Hepatocyte (in vitro differentiated cells): ENCODE data around the gene MIS18A. TPM values are rescaled to one million over a fixed set of nuclear protein-coding genes. Genes with fewer than 3 reads are reported as not detected.

Experiments
- DNase-seq: peaks from one replicate; pipeline ENCODE4 v3.0.0-alpha.2; 2016; ENCODE audit warnings: low spot score
- H2AFZ ChIP-seq: fragments of 200-600 bp; sonication (generic); 2 replicates; pipeline ENCODE4 v1.6.0; 2016; ENCODE audit warnings: antibody characterized with exemption, mild to moderate bottlenecking
- H3K27ac ChIP-seq: fragments of 200-600 bp; sonication (generic); 2 replicates; pipeline ENCODE4 v1.5.1; 2016; ENCODE audit warnings: mild to moderate bottlenecking
- H3K27me3 ChIP-seq: fragments of 200-600 bp; sonication (generic); 2 replicates; pipeline ENCODE4 v1.6.1; 2016
- H3K36me3 ChIP-seq: fragments of 200-600 bp; sonication (generic); replicated peaks from 2 replicates; pipeline ENCODE4 v1.5.1; 2016; ENCODE audit warnings: low read depth; ENCODE audit not compliant: insufficient read depth
- H3K4me1 ChIP-seq: fragments of 200-600 bp; sonication (generic); 2 replicates; pipeline ENCODE4 v1.5.1; 2016; ENCODE audit warnings: mild to moderate bottlenecking, moderate library complexity; ENCODE audit not compliant: insufficient read depth
- H3K4me2 ChIP-seq: fragments of 200-600 bp; sonication (generic); 2 replicates; pipeline ENCODE4 v1.6.0; 2016
- H3K4me3 ChIP-seq: fragments of 200-600 bp; sonication (generic); 2 replicates; pipeline ENCODE4 v1.5.1; 2016; ENCODE audit warnings: mild to moderate bottlenecking
- H3K79me2 ChIP-seq: fragments of 200-600 bp; sonication (generic); 2 replicates; pipeline ENCODE4 v1.6.0; 2017; ENCODE audit warnings: mild to moderate bottlenecking
- H3K9me2 ChIP-seq: fragments of 200-600 bp; sonication (generic); replicated peaks from 2 replicates; pipeline ENCODE4 v1.6.0; 2017; ENCODE audit warnings: mild to moderate bottlenecking; ENCODE audit not compliant: insufficient read depth
- H3K9me3 ChIP-seq: fragments of 200-600 bp; sonication (generic); 2 replicates; pipeline ENCODE4 v1.5.1; 2016; ENCODE audit warnings: low read depth, mild to moderate bottlenecking
- H4K20me1 ChIP-seq: fragments of 200-600 bp; sonication (generic); 2 replicates; pipeline ENCODE4 v1.6.0; 2016; ENCODE audit warnings: mild to moderate bottlenecking; ENCODE audit not compliant: insufficient read depth, poor library complexity, severe bottlenecking
- CTCF ChIP-seq: fragments of 200-600 bp; sonication (generic); IDR thresholded peaks from 2 replicates; pipeline ENCODE4 v1.5.1; 2016; ENCODE audit warnings: antibody characterized with exemption, mild to moderate bottlenecking; ENCODE audit not compliant: poor library complexity
- EZH2 ChIP-seq: fragments of 200-600 bp; sonication (generic); IDR thresholded peaks from 2 replicates; pipeline ENCODE4 v1.6.1; 2016; ENCODE audit warnings: antibody characterized with exemption, mild to moderate bottlenecking, borderline replicate concordance
- EZH2phosphoT487 ChIP-seq: fragments of 200-600 bp; sonication (generic); IDR thresholded peaks from one replicate; pipeline ENCODE4 v1.6.1; 2018; ENCODE audit warnings: antibody characterized with exemption, mild to moderate bottlenecking, low read depth, moderate library complexity; ENCODE audit not compliant: unreplicated experiment, severe bottlenecking
- WGBS: methylation state at CpG from one replicate; pipeline ENCODE4 v1.1.6; 2016; ENCODE audit warnings: low lambda C conversion rate; ENCODE audit errors: missing lambda C conversion rate; 5-methylcytosine and 5-hydroxymethylcytosine counted together
- polyA plus RNA-seq: library from polyadenylated mRNA; unstranded; fragments of >200 nt; fragmentation: Nextera tagmentation; extraction: Ambion mirVana; gene quantifications from 2 replicates; pipeline ENCODE4 v1.2.1, GENCODE V29; 2016
- total RNA-seq: library from RNA; depleted of rRNA; stranded (reverse); fragments of >200 nt; gene quantifications from 2 replicates; pipeline ENCODE4 v1.2.3, GENCODE V29; 2014

Gene MIS18A
- total and polyA plus RNA-seq, 2 experiments from 2014 or later: 9.4 to 11.2 TPM

GRCh38 chr21:32302560-32302959 is 23.7 kb upstream of the MIS18A start:
- DNase-seq: no peak
- Histone ChIP-seq H3K9me3 (no peaks in the 10 kb centered on the region), H3K36me3 (no peaks in the 10 kb centered on the region), H3K4me3 (no peak overlapping the region), H3K9me2 (no peaks in the 10 kb centered on the region), H3K27ac (no peak overlapping the region), H3K4me2 (no peak overlapping the region), H3K4me1 (no peaks in the 10 kb centered on the region), H3K27me3 (no peaks in the 10 kb centered on the region), H2AFZ (no peak overlapping the region), H4K20me1 (no peaks in the 10 kb centered on the region), H3K79me2 (no peaks in the 10 kb centered on the region)
- 95% methylated on average over 6 of the region's 6 CpGs for WGBS
- TF ChIP-seq EZH2 (no peak), EZH2phosphoT487 (no peak), CTCF (no peak)

GRCh38 chr21:32301596-32301995 is 22.7 kb upstream of the MIS18A start:
- Histone ChIP-seq H3K27me3 (no peaks in the 10 kb centered on the region), H2AFZ (no peak overlapping the region), H3K4me3 (no peak overlapping the region), H3K36me3 (no peaks in the 10 kb centered on the region), H3K4me1 (no peaks in the 10 kb centered on the region), H3K4me2 (no peak overlapping the region), H3K79me2 (no peaks in the 10 kb centered on the region), H3K9me3 (no peaks in the 10 kb centered on the region), H3K9me2 (no peaks in the 10 kb centered on the region), H3K27ac (no peak overlapping the region), H4K20me1 (no peaks in the 10 kb centered on the region)
- DNase-seq: no peak
- WGBS: 90% methylated on average over 2 of the region's 2 CpGs
- no peak for TF ChIP-seq CTCF
- TF ChIP-seq EZH2phosphoT487: no peak
- TF ChIP-seq EZH2: no peak

- no peak overlapping the region for H2AFZ ChIP-seq
- H3K4me3 ChIP-seq: no peak overlapping the region
- TF ChIP-seq CTCF: no peak
- no peak for TF ChIP-seq EZH2phosphoT487
- TF ChIP-seq EZH2: no peak
- no peaks in the 10 kb centered on the region for H3K9me3 ChIP-seq
- WGBS: 94% methylated on average over 40 of the region's 41 CpGs
- no peaks in the 10 kb centered on the region for H3K27me3 ChIP-seq
- no peak overlapping the region for H3K27ac ChIP-seq
- H3K36me3 ChIP-seq: no peaks in the 10 kb centered on the region
- H3K4me2 ChIP-seq: no peak overlapping the region
- H3K9me2 ChIP-seq: no peaks in the 10 kb centered on the region
- no peaks in the 10 kb centered on the region for H3K79me2 ChIP-seq
- H4K20me1 ChIP-seq: no peaks in the 10 kb centered on the region
- no peaks in the 10 kb centered on the region for H3K4me1 ChIP-seq
- DNase-seq: no peak
These were observed 21.4 kb upstream of the MIS18A start for GRCh38 chr21:32300117-32300681.

GRCh38 chr21:32299695-32300094 is 20.8 kb upstream of the MIS18A start:
- DNase-seq: no peak
- Histone ChIP-seq H3K9me2 (no peaks in the 10 kb centered on the region), H4K20me1 (no peaks in the 10 kb centered on the region), H2AFZ (no peak overlapping the region), H3K4me1 (no peaks in the 10 kb centered on the region), H3K27me3 (no peaks in the 10 kb centered on the region), H3K9me3 (no peaks in the 10 kb centered on the region), H3K27ac (no peak overlapping the region), H3K4me3 (no peak overlapping the region), H3K36me3 (no peaks in the 10 kb centered on the region), H3K79me2 (no peaks in the 10 kb centered on the region), H3K4me2 (no peak overlapping the region)
- no peak for TF ChIP-seq EZH2phosphoT487
- no peak for TF ChIP-seq CTCF
- TF ChIP-seq EZH2: no peak
- 86% methylated on average over 6 of the region's 6 CpGs for WGBS
